ENCODE results near the gene APBA2.

Gene APBA2

DNA sequence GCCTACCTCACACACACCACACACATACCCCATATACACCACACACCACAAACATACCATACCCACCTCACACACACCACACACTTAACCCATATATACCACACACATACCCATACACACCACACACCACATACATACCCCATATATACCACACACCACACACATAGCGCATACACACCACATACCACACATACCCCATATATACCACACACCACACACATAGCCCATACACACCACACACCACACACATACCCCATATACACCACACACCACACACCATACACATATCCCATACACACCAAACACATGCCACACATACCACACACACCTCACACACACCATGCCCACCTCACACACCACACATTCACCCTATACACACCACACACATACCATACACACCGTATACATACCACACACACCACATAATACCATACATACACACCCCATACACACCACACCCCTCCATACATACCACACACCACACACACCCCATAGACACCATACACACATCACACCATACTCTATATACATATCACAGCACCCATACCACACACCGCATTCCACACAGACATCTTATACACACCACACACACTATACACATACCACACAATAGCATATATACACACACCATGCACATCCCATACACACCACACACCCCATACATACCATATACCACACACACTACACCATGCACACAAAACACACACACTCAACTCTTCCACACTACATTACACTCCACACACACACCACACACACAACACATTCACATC is 29.5 kb downstream of the APBA2 start:
- WGBS (ENCODE audit: insufficient coverage, insufficient read length), result 100% methylated on average over 3 of the region's 3 CpGs
- no peak for DNase-seq (ENCODE audit: low read depth, low spot score)
- Histone ChIP-seq H3K36me3 (ENCODE audit: control insufficient read depth, insufficient read depth, low read length) (no peaks in the 10 kb centered on the region), H3K27me3 (ENCODE audit: control insufficient read depth, insufficient read depth, low read length) (no peaks in the 10 kb centered on the region), H3K27ac (ENCODE audit: low read length) (no peak overlapping the region), H3K4me1 (ENCODE audit: control insufficient read depth, insufficient read depth, low read length) (peaks cover 6% of the 10 kb centered on the region), H3K9me3 (ENCODE audit: control insufficient read depth, insufficient read depth, low read length) (no peaks in the 10 kb centered on the region), H3K4me3 (ENCODE audit: low read length) (no peak overlapping the region)

DNA sequence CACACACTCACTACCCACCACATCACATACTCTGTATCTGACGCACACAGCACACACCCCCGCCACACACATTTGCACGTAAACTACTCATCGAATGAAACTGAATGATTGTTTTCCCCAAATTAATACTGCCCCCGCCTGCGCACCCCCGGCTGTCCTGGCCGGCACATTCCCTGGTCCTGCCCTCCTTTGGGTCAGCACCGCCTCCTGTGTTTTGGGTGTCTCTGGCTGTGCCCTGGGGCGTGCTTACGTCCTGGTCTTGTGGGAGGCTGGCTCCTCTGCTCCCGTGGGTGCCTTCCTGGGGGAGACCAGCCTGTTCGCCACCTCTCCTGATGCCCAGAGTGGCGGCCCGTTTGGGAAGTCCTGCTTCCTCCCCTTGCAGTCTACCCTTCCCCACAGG is 30.2 kb downstream of the APBA2 start:
- Histone ChIP-seq H3K4me3 (ENCODE audit: low read length) (no peak overlapping the region), H3K9me3 (ENCODE audit: control insufficient read depth, insufficient read depth, low read length) (no peaks in the 10 kb centered on the region), H3K27ac (ENCODE audit: low read length) (no peak overlapping the region), H3K4me1 (ENCODE audit: control insufficient read depth, insufficient read depth, low read length) (peaks cover 5% of the 10 kb centered on the region), H3K36me3 (ENCODE audit: control insufficient read depth, insufficient read depth, low read length) (no peaks in the 10 kb centered on the region), H3K27me3 (ENCODE audit: control insufficient read depth, insufficient read depth, low read length) (no peaks in the 10 kb centered on the region)
- 100% methylated on average over 1 of the region's 15 CpGs for WGBS (ENCODE audit: insufficient coverage, insufficient read length)
- no peak for DNase-seq (ENCODE audit: low read depth, low spot score)

DNA sequence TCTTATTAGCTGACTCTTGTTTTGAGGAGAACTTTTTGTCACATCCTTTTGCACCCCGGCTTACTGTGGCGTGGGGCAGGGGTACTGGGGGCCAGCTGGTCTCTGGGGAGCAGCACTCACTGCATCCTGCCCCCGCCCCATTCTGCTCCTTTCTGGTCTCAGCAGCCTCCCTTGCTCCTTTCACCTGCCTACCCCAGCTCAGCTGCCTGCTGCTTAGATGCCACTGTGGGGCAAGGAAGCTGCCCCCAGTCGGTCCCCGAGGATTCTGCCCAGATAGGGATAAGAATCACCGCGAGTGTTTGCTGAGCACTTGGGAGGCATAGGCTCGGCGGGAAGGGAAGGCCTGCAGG is 32.0 kb downstream of the APBA2 start:
- DNase-seq (ENCODE audit: low read depth, low spot score), result no peak
- WGBS (ENCODE audit: insufficient coverage, insufficient read length), result no CpG with 5 or more reads among the region's 9 CpGs
- no peaks in the 10 kb centered on the region for H3K9me3 ChIP-seq (ENCODE audit: control insufficient read depth, insufficient read depth, low read length)
- H3K27ac ChIP-seq (ENCODE audit: low read length), result no peak overlapping the region
- H3K4me1 ChIP-seq (ENCODE audit: control insufficient read depth, insufficient read depth, low read length), result peaks cover 5% of the 10 kb centered on the region
- no peaks in the 10 kb centered on the region for H3K27me3 ChIP-seq (ENCODE audit: control insufficient read depth, insufficient read depth, low read length)
- H3K4me3 ChIP-seq (ENCODE audit: low read length), result no peak overlapping the region
- H3K36me3 ChIP-seq (ENCODE audit: control insufficient read depth, insufficient read depth, low read length), result no peaks in the 10 kb centered on the region

DNA sequence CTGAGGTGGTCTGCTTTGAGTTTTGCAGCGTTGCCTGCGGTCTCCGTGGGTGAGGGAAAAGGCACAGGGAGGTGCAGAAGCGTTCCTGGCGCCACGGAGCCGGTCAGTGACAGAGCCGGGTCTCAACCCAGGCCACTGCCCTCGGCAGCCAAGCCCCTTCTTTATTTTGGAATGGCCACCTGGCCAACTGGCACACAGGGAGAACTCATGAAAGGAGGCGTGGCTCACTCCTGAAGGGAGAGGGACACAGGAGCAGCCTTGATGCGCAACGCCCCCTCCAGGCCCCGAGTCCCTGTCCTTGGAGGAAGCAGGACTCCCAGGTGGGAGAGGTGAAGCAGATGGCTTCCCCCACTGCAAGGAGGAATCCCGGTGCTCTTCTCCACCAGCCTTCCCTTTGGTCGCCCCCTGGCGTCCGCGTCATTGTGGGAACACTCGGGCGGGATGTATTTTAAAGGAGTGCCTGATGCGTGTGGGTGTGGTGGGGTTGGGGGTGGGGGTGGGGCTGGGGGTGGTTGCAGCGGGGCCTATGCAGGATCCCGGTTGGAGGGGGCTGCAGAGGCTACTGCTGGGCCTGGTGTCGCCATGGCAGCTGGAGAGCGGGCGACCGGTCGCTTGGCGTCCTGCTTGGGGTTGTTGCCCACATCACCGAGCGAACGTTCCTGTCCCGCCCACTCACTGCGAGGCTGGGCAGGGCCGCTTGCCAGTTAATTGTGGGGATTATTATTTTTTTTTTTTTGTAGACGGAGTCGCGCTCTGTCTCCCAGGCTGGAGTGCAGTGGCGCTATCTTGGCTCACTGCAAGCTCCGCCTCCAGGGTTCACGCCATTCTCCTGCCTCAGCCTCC is 32.6 kb downstream of the APBA2 start:
- Histone ChIP-seq H3K9me3 (ENCODE audit: control insufficient read depth, insufficient read depth, low read length) (no peaks in the 10 kb centered on the region), H3K27ac (ENCODE audit: low read length) (no peak overlapping the region), H3K27me3 (ENCODE audit: control insufficient read depth, insufficient read depth, low read length) (no peaks in the 10 kb centered on the region), H3K4me3 (ENCODE audit: low read length) (peak overlapping the region; percentile 25; the same call in 1 of the 2 replicates), H3K36me3 (ENCODE audit: control insufficient read depth, insufficient read depth, low read length) (no peaks in the 10 kb centered on the region), H3K4me1 (ENCODE audit: control insufficient read depth, insufficient read depth, low read length) (peaks cover 5% of the 10 kb centered on the region)
- peak; percentile 60 for DNase-seq (ENCODE audit: low read depth, low spot score)
- WGBS (ENCODE audit: insufficient coverage, insufficient read length), result no CpG with 5 or more reads among the region's 41 CpGs

DNA sequence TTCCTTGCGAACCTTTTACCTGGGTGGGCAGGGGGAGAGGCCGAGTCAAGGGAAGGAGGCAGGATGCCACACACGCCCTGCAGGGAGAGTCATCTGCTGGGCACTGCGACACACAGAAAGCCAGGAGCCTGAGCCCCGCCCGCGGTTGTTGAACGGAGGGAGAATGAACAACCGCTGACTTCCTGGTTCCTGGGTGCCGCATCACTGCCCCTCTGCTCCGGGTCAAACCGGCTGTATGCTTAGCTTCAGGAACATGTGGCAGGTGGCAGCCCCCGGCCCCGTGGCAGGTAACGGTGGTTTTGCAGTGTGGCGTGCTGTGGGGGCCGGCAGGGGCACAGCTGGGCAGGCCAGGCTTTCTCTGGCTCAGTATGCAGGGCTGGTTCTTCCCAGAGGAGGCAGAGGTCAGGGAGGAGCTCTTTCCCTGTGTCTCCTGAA is 33.4 kb downstream of the APBA2 start:
- DNase-seq (ENCODE audit: low read depth, low spot score), result no peak
- Histone ChIP-seq H3K4me3 (ENCODE audit: low read length) (no peak overlapping the region), H3K36me3 (ENCODE audit: control insufficient read depth, insufficient read depth, low read length) (no peaks in the 10 kb centered on the region), H3K9me3 (ENCODE audit: control insufficient read depth, insufficient read depth, low read length) (no peaks in the 10 kb centered on the region), H3K4me1 (ENCODE audit: control insufficient read depth, insufficient read depth, low read length) (peaks cover 5% of the 10 kb centered on the region), H3K27ac (ENCODE audit: low read length) (no peak overlapping the region), H3K27me3 (ENCODE audit: control insufficient read depth, insufficient read depth, low read length) (no peaks in the 10 kb centered on the region)
- no CpG with 5 or more reads among the region's 17 CpGs for WGBS (ENCODE audit: insufficient coverage, insufficient read length)

DNA sequence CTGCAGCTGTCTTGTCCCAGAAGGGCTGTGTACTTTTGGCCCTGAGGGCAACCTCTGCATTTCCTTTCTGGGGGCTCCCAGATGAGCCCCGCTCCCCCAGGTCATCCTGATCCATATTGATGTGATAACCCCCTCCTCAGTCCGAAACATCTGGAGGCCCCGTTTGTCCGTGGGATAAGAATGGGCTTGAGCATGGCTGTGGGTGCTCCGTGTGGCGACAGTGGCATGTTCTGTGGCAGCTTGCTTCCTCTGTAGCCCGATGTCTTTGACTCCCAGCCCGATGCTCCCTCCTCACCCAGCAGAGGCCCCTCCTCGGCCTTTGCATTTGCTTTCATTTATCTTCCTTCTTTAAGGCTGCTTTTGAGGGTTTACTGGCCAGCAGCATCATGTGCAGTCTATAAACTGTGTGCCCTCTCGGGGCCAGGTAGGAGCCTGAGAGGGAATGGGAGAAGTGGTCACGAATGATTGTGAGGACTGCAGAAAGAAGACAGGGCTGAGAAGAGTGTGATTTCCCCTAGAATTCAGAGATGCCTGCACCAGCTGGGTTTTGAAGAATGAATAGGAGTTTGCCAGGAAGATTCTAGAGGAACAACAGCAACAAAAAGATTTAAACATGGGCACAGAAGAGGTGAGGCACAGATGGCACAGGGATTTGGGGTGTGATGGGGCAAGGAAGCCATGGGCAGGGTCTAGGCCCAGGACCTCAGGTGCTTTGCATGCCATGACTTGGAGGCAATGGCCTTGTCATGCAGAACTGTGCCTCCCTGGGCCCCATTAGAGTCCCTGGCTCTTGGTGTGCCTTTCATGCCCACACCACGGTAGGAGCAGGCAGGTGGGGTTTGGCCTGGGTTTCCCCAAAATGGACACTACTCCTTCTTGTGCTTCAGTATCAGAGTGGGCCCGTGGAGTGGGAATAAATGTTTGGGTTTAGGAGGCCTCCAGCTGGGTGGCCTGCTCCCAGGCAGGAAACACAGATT is 34.2 kb downstream of the APBA2 start:
- no peaks in the 10 kb centered on the region for H3K36me3 ChIP-seq (ENCODE audit: control insufficient read depth, insufficient read depth, low read length)
- H3K27me3 ChIP-seq (ENCODE audit: control insufficient read depth, insufficient read depth, low read length), result no peaks in the 10 kb centered on the region
- no peaks in the 10 kb centered on the region for H3K9me3 ChIP-seq (ENCODE audit: control insufficient read depth, insufficient read depth, low read length)
- DNase-seq (ENCODE audit: low read depth, low spot score), result no peak
- H3K4me3 ChIP-seq (ENCODE audit: low read length), result no peak overlapping the region
- no CpG with 5 or more reads among the region's 13 CpGs for WGBS (ENCODE audit: insufficient coverage, insufficient read length)
- peaks cover 5% of the 10 kb centered on the region for H3K4me1 ChIP-seq (ENCODE audit: control insufficient read depth, insufficient read depth, low read length)
- H3K27ac ChIP-seq (ENCODE audit: low read length), result no peak overlapping the region

DNA sequence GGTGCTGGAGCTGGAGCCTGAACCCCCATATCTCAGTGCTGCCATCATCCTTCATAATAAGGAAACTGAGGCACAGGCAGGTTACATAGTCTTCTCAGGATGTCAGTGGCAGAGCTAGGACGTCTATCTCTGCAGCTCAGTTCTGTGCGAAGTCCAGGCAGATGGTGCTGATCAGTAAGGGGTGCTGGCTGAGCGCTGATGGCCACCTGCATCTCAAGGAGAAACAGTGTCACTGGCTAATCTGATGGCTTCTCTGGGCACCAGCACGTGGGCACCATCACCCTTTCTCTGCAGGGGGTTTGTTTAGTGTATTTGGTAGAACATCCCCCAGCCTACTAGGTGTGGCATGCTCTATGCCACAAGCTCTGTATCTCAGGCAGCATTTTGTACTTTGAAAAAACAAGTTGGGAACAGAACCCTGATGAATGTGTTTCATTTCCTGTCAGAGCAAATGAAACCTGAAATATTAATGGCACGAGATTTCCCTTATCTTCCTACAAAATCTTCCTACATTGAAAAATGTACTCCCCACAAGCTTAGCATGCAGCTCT is 35.1 kb downstream of the APBA2 start:
- Histone ChIP-seq H3K9me3 (ENCODE audit: control insufficient read depth, insufficient read depth, low read length) (no peaks in the 10 kb centered on the region), H3K4me1 (ENCODE audit: control insufficient read depth, insufficient read depth, low read length) (peaks cover 5% of the 10 kb centered on the region), H3K36me3 (ENCODE audit: control insufficient read depth, insufficient read depth, low read length) (no peaks in the 10 kb centered on the region), H3K4me3 (ENCODE audit: low read length) (no peak overlapping the region), H3K27me3 (ENCODE audit: control insufficient read depth, insufficient read depth, low read length) (no peaks in the 10 kb centered on the region), H3K27ac (ENCODE audit: low read length) (no peak overlapping the region)
- no CpG with 5 or more reads among the region's 5 CpGs for WGBS (ENCODE audit: insufficient coverage, insufficient read length)
- no peak for DNase-seq (ENCODE audit: low read depth, low spot score)

DNA sequence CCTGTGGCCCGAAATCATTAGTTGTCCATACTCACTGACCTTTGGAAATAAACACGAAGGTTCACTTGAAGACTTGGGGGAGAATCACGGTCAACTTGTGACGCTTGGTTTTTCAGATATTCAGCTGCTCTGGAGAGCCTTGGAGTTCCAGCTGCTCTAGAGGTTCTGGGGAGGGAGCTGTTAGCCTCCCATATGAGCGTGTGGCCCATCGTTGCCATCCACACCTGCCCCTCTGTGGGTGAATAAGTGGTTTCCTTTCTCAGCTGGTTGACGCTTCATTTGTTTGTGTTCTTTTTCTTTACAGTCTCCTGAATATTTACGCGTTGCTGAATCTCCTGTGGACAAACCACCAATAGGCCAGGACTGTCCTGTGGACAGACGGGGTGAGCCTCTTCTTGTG is 35.6 kb downstream of the APBA2 start:
- WGBS (ENCODE audit: insufficient coverage, insufficient read length), result no CpG with 5 or more reads among the region's 10 CpGs
- H3K27ac ChIP-seq (ENCODE audit: low read length), result no peak overlapping the region

DNA sequence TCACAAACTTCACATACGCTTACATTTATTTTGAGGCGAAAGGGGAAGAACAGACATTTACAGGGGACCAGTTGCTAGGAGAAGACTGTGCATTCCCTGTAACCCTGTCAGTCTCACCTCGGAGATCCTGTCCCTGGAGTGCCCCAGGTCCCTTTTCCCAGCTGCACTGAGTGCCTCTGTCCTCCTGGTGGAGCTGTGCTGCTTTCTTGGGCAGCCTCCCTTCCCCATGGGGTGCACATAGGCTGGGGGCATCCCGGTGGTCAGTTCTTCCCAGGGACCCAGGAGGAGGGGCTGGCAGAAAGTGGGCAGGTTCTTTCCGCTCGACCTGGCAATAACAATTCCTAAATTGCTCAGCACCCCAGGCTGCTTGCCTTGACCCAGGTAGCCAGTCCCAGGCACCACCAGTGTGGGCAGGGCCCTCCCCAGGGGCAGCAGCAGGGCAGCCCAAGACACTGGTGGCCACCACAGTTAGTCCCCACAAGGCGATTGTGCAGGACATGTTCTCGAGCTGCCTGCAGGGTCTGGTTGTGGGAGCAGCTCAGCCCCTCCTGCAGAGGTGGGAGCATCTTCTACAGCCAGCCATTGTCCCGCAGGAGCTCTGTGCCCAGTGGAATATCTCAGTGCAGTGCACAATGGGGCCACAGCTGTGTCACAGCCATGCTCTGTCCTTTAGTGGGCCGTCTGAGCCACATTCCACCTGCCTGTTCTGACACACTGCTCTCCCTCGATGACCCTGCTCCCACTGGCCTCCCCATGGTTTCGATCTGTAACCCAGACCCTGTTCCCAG is 36.3 kb downstream of the APBA2 start:
- Histone ChIP-seq H3K27ac (ENCODE audit: low read length) (no peak overlapping the region), H3K27me3 (ENCODE audit: control insufficient read depth, insufficient read depth, low read length) (no peaks in the 10 kb centered on the region), H3K4me1 (ENCODE audit: control insufficient read depth, insufficient read depth, low read length) (peaks cover 5% of the 10 kb centered on the region), H3K9me3 (ENCODE audit: control insufficient read depth, insufficient read depth, low read length) (no peaks in the 10 kb centered on the region), H3K36me3 (ENCODE audit: control insufficient read depth, insufficient read depth, low read length) (no peaks in the 10 kb centered on the region), H3K4me3 (ENCODE audit: low read length) (no peak overlapping the region)
- no CpG with 5 or more reads among the region's 12 CpGs for WGBS (ENCODE audit: insufficient coverage, insufficient read length)
- no peak for DNase-seq (ENCODE audit: low read depth, low spot score)

More for the DNA sequence above, 35.6 kb downstream of the APBA2 start:
- DNase-seq (ENCODE audit: low read depth, low spot score), result no peak
- H3K36me3 ChIP-seq (ENCODE audit: control insufficient read depth, insufficient read depth, low read length), result no peaks in the 10 kb centered on the region
- H3K4me1 ChIP-seq (ENCODE audit: control insufficient read depth, insufficient read depth, low read length), result peaks cover 5% of the 10 kb centered on the region
- H3K9me3 ChIP-seq (ENCODE audit: control insufficient read depth, insufficient read depth, low read length), result no peaks in the 10 kb centered on the region
- no peaks in the 10 kb centered on the region for H3K27me3 ChIP-seq (ENCODE audit: control insufficient read depth, insufficient read depth, low read length)
- no peak overlapping the region for H3K4me3 ChIP-seq (ENCODE audit: low read length)

Measured in iPS DF 6.9 (cell line).